Sigmoid colon (tissue), 4 donors: Measurements from ENCODE around the gene LDLRAD4.

Source experiments
- EP300 ChIP-seq, 4 donors: sonication (generic); formaldehyde crosslinking; IDR thresholded peaks; one replicate each; pipeline ENCODE4 v1.6.1; 2017; ENCODE audit warnings: antibody characterized with exemption in 4 of 4
- POLR2A ChIP-seq, 2 donors: fragments of 450-650 bp; IDR thresholded peaks; one replicate each; pipeline ENCODE4 v1.6.1; 2016; ENCODE audit warnings: antibody characterized with exemption in 2 of 2, mild to moderate bottlenecking in 2 of 2, moderate library complexity in 2 of 2
- TF ChIP-seq, protein P1 (sequence below), 4 experiments: fragments of 450-650 bp in 3 of 4; fragments of 200-600 bp in 1 of 4; IDR thresholded peaks; one replicate each; pipeline ENCODE4 v1.5.1; 2016 to 2019; ENCODE audit warnings: antibody characterized with exemption in 4 of 4, mild to moderate bottlenecking in 3 of 4, moderate library complexity in 2 of 4

DNA sequence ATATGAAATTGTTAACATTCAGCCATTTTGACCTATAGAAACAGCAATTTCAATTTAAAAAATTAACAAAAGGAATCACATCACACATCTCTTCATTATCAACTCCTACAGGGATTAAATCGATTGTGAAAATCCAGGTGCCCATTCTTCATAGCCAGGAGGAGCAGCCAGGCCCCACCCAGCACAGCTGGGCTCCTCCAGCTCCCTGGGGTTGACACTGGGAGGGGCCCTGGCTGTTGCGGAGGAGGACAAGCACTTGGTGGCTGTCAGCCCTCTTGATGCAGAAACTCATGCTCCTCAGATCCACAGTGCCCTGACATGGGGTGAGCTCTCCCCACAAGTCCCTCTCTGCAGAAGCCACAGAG is 408.0 kb downstream of the LDLRAD4 start:
- TF ChIP-seq EP300 (IDR thresholded peaks at IDR 0.05): no peak
- TF ChIP-seq, protein P1, sequence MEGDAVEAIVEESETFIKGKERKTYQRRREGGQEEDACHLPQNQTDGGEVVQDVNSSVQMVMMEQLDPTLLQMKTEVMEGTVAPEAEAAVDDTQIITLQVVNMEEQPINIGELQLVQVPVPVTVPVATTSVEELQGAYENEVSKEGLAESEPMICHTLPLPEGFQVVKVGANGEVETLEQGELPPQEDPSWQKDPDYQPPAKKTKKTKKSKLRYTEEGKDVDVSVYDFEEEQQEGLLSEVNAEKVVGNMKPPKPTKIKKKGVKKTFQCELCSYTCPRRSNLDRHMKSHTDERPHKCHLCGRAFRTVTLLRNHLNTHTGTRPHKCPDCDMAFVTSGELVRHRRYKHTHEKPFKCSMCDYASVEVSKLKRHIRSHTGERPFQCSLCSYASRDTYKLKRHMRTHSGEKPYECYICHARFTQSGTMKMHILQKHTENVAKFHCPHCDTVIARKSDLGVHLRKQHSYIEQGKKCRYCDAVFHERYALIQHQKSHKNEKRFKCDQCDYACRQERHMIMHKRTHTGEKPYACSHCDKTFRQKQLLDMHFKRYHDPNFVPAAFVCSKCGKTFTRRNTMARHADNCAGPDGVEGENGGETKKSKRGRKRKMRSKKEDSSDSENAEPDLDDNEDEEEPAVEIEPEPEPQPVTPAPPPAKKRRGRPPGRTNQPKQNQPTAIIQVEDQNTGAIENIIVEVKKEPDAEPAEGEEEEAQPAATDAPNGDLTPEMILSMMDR (IDR thresholded peaks at IDR 0.05): no peak
- no peak for TF ChIP-seq POLR2A (IDR thresholded peaks at IDR 0.05)
